Measurements from ENCODE around the gene ZYX. TPM values are rescaled to one million over a fixed set of nuclear protein-coding genes. Genes with fewer than 3 reads are reported as not detected.
"Not testable (repeated sequence)": the region's sequence is repeated elsewhere in the genome, so short reads cannot be mapped to it uniquely, and the experiment has no call there.

Gene ZYX
- total and polyA plus RNA-seq, 12 donors, result 48.5 to 152 (median 74.6) TPM

DNA sequence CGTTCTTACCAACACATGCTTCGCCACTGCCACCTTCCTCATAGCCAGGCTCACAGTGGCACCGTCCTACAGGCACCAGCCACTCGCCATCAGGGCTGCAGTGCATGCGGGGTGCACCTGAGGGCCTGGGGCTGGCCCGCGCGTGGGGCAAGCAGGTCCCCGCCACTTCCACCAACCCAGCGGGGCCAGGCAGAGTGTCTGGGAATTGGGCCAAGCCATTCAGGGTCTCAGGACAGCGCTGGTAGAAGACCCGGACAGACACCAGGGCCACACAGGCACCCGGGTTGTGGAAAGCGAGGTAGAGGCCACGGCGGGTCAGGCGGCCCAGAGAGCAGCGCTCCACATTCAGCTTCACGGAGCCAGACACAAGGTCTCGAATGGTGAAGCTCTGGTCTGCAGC is 18.5 kb downstream of the ZYX start:
- intact Hi-C loops (cut with DNase I), result no loop called here
- TF ChIP-seq, protein P1, sequence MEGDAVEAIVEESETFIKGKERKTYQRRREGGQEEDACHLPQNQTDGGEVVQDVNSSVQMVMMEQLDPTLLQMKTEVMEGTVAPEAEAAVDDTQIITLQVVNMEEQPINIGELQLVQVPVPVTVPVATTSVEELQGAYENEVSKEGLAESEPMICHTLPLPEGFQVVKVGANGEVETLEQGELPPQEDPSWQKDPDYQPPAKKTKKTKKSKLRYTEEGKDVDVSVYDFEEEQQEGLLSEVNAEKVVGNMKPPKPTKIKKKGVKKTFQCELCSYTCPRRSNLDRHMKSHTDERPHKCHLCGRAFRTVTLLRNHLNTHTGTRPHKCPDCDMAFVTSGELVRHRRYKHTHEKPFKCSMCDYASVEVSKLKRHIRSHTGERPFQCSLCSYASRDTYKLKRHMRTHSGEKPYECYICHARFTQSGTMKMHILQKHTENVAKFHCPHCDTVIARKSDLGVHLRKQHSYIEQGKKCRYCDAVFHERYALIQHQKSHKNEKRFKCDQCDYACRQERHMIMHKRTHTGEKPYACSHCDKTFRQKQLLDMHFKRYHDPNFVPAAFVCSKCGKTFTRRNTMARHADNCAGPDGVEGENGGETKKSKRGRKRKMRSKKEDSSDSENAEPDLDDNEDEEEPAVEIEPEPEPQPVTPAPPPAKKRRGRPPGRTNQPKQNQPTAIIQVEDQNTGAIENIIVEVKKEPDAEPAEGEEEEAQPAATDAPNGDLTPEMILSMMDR (IDR thresholded peaks at IDR 0.05), result no peak
- WGBS, 2 donors, result 94 to 96% methylated on average over 20 of the region's 20 CpGs
- Histone ChIP-seq H3K4me3 (no peak overlapping the region), H3K4me1 (peaks cover 0 to 21% (median 18%) of the 10 kb centered on the region in 9 donors), H3K9me3 (no peaks in the 10 kb centered on the region), H3K27me3 (no peaks in the 10 kb centered on the region), H3K36me3 (no peaks in the 10 kb centered on the region), H3K27ac (no peak overlapping the region)
- no peak for DNase-seq
- ATAC-seq, result no peak

DNA sequence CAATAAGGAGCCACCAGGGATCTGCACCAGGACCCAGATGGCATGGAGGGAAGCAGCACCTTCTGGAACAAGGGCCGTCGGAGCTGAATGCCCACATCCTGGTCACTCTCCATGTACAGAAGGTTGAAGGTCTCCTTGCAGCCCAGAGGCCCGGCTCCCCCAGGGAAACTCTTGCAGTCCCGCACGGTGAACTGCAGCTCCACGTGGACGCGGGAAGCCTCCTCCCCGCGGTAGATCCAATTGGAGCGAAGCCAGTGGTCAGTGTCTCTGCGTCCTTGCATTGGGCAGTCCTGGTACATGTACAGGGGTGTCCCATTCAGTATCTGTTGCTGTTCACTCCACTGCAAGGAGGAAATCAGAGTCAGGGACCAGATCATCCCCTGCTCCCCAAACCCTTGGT is 20.1 kb downstream of the ZYX start:
- 90 to 92% methylated on average over 12 of the region's 12 CpGs for whole genome bisulfite sequencing, 2 donors
- DNase-seq (no peak), ATAC-seq (no peak)
- Histone ChIP-seq H3K27me3 (no peaks in the 10 kb centered on the region), H3K9me3 (no peaks in the 10 kb centered on the region), H3K4me1 (peaks cover 0 to 13% (median 4%) of the 10 kb centered on the region in 9 donors), H3K4me3 (no peak overlapping the region), H3K27ac (no peak overlapping the region), H3K36me3 (no peaks in the 10 kb centered on the region)
- intact Hi-C loops (cut with DNase I), result no loop called here
- TF ChIP-seq, protein P1 (IDR thresholded peaks at IDR 0.05), result no peak

DNA sequence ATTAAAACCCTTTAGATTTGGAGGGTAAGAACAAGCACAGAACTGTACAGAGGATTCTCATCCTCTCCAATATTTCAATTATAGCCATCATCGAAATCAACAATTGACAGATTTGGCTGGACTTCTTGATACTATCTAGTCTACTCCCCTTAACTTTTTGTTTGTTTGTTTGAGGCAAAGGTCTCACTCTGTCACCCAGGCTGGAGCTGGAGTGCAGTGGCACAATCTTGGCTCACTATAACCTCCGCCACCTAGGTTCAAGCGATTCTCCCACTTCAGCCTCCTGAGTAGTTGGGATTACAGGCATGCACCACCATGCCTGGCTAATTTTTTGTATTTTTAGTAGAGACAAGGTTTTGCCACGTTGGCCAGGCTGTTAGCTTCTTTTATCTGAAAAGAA is 21.1 kb downstream of the ZYX start:
- H3K4me3 ChIP-seq; DNase-seq; intact Hi-C loops (cut with DNase I); ATAC-seq; H3K27me3 ChIP-seq; H3K4me1 ChIP-seq; H3K36me3 ChIP-seq; H3K27ac ChIP-seq; H3K9me3 ChIP-seq: not testable (repeated sequence)
- WGBS, 2 donors, result 87% methylated on average over 4 of the region's 4 CpGs

DNA sequence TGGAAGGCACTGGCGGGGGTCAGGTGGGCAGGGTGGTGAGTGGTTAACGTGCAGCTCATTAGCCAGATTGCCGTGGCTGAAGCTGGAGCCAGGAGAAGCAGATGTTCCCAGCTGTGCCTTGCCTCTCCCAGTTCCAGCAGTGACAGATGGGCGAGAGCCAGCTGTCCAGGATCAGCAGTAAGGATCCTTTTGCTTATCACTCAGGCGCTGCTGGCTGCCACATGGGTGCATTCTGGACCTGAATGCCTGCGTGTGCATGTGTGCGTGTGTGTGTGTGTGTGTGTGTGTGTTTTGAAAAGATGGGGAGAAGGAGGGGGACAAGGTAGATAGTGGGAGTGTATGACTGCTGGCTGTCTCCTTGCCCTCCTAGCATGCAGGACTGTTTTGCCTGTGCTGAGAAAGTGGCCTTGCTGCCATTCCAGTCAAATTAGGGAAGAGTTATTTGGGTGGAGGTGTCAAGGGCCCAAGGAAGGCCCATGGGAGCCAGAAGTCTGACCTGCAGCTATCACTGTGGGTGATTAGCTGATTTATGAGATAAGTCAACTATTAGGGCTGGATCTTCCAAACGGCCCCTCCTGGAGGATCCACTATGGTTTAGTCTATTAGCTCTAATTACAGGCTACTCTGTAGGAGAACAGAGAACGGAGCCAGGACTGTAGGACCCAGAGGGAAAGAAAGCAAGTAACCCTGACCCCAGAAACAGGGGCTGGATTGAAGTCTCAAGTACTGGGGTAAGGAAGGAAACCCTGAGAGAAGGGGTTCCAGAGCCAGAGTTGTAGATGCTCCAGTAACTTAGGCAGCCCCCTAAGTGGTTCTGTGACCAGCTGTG is 24.2 kb downstream of the ZYX start:
- TF ChIP-seq, protein P1 (IDR thresholded peaks at IDR 0.05), result no peak
- no peaks in the 10 kb centered on the region for H3K36me3 ChIP-seq
- WGBS, 2 donors, result 42 to 43% methylated on average over 9 of the region's 9 CpGs
- peaks cover 3 to 34% (median 10%) of the 10 kb centered on the region in 9 donors for H3K4me1 ChIP-seq
- H3K9me3 ChIP-seq, result no peaks in the 10 kb centered on the region
- no peak overlapping the region for H3K27ac ChIP-seq
- intact Hi-C loops (cut with DNase I), result loop anchor here in 1 of 10 donors (5.0 kb wide), 1 partner anchor 58 kb away; no protein-coding TSS in a partner anchor
- H3K4me3 ChIP-seq, result no peak overlapping the region
- ATAC-seq (peak; percentile 18 to 83 (median 70)), DNase-seq (peak; percentile 62 to 73)
- peaks cover 0 to 6% (median 0%) of the 10 kb centered on the region in 7 donors for H3K27me3 ChIP-seq

DNA sequence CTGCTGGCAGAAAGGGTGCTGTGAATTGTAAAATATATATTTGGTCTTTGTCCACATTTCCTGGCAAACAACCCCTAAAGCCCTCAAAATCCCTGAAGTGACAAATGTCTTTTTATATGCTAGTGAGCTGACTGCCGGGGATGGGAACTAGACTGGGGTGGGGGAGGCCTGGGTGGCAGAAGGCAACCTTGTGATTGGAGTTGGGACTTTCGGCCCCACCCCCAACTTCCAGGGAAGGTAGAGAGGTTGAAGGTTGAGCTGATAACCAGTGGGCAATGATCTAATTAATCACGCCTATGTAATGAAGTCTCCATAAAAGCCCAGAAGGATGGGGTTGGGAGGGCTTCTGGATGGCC is 24.8 kb downstream of the ZYX start:
- 81 to 86% methylated on average over 3 of the region's 3 CpGs for WGBS, 2 donors
- intact Hi-C loops (cut with DNase I), result loop anchor here in 1 of 10 donors (5.0 kb wide), 1 partner anchor 59 kb away; no protein-coding TSS in a partner anchor
- TF ChIP-seq, protein P1 (IDR thresholded peaks at IDR 0.05), result no peak

More for the DNA sequence above, 24.8 kb downstream of the ZYX start:
- Histone ChIP-seq H3K27me3 (peaks cover 0 to 7% (median 0%) of the 10 kb centered on the region in 7 donors), H3K4me3 (no peak overlapping the region), H3K36me3 (no peaks in the 10 kb centered on the region), H3K9me3 (no peaks in the 10 kb centered on the region), H3K4me1 (peaks cover 3 to 40% (median 11%) of the 10 kb centered on the region in 9 donors), H3K27ac (no peak overlapping the region)
- DNase-seq, result no peak
- ATAC-seq, result no peak
